GM19351 (cell line): ENCODE measurements around the gene MED14.
"Not testable (repeated sequence)": the region's sequence is repeated elsewhere in the genome, so short reads cannot be mapped to it uniquely, and the experiment has no call there.

Experiments used
- ATAC-seq: cut with Tn5 transposase; IDR thresholded peaks from one replicate; pipeline ENCODE4 v1.9.1; 2021; ENCODE audit warnings: mild to moderate bottlenecking, moderate library complexity; ENCODE audit not compliant: unreplicated experiment

MED14 gene

GRCh38 chrX:40735325-40736169 lies at the start of gene MED14:
MED14 (minus strand) TSS chrX:40735542; CDS start chrX:40735412, 130 bp downstream.
- peak; percentile 90 for ATAC-seq

DNA sequence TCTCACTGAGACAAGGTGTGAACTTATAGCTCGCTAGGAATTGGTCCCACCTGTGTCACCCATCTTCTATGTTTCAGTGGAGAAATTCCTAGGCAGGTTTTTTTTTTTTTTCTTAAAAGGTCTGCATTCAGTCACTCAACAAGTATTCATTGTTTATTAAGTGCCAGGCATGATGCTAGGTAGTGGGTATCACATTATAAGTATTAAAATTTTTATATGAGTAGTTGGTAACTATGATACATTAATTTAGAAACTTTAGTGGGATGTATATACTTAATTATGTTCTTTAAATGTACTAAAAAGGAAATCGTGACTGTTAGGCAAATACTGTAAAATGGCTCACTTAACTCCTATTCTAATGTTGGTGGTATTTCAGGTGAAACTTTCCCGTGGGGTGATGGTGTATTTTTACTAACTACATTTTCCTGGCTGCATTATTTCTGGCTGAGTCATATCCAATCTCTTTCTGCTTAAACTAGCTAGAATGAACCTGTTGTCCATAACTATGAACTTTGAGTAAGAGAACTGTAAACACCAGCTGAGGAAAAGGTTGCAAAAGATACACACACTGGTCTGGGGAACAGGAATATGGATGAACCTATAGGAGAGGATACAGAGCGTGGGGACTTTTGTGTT lies 49.3 kb upstream of the MED14 start:
- ATAC-seq: no peak

DNA sequence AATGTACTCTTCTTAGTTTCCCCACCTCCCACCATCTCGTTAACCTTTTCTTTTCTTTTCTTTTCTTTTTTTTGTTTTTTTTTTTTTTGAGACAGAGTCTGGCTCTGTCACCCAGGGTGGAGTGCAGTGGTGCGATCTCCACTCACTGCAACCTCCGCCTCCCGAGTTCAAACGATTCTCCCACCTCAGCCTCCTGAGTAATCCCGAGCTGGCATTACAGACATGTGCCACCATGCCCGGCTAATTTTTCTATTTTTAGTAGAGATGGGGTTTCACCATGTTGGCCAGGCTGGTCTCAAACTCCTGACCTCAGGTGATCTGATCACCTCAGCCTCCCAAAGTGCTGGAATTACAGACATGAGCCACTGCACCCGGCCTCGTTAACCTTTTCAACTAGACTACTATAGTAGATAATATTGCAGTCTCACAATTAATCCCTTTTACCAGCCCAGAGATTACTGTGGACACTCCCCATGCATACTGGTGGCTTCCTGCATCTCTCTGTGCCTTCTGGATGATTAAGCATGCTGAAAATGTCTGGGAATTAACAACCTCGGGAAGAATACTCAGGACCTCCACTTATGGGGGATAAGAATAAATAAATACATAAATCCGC lies 47.4 kb upstream of the MED14 start:
- not testable (repeated sequence) for ATAC-seq

- no peak for ATAC-seq
These were observed 45.6 kb upstream of the MED14 start for GRCh38 chrX:40780951-40781350.

DNA sequence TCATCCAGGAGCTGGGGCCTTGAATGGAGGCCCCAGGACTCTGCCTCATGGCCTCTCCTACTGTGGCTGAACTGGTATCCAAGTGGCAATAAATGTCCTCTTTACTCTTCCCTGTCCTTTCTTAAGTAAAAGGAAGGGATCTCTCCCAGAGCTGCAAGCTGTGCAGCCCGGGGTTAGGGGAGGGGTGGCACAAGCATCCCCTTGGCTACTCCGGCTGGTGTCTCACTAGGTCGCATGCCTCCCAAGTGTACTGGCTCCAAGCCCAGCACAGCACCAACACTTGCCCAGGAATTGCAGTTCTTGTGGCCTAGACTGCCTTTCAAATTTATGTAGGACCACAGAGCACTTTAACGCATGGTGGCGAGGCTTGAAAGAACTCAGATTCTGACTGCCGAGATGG lies 44.7 kb upstream of the MED14 start:
- no peak for ATAC-seq

GRCh38 chrX:40778861-40779575 lies 43.7 kb upstream of the MED14 start:
- no peak for ATAC-seq

GRCh38 chrX:40773809-40774208 lies 38.5 kb upstream of the MED14 start:
- no peak for ATAC-seq

DNA sequence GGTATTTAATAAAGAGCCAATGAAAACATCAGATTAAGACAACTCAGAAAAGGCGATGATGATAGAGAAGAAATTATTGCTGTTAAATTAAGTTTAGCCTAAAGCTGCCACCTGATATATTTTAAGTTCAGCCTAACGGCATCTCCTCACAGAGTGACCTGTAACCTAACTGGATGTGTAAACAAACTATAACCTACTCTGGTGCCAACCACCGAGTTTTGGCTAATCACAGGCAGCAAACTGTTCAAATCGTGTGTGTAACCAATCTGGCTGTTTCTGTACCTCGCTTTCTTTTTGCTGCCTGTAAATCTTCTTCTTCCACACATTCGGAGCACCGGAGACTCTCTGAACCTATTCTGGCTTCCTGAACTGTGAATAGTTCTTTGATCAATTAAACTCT lies 37.8 kb upstream of the MED14 start:
- ATAC-seq: no peak

GRCh38 chrX:40772290-40772689 lies 36.9 kb upstream of the MED14 start:
- ATAC-seq: no peak

GRCh38 chrX:40761762-40762161 lies 26.4 kb upstream of the MED14 start:
- ATAC-seq: no peak

GRCh38 chrX:40759374-40759773 lies 24.0 kb upstream of the MED14 start:
- ATAC-seq: peak; percentile 50

- no peak for ATAC-seq
These were observed 21.7 kb upstream of the MED14 start for GRCh38 chrX:40757058-40757457.

- no peak for ATAC-seq
These were observed 20.2 kb upstream of the MED14 start for GRCh38 chrX:40755291-40756249.

GRCh38 chrX:40749681-40750494 lies 14.5 kb upstream of the MED14 start:
- peak; percentile 57 for ATAC-seq

DNA sequence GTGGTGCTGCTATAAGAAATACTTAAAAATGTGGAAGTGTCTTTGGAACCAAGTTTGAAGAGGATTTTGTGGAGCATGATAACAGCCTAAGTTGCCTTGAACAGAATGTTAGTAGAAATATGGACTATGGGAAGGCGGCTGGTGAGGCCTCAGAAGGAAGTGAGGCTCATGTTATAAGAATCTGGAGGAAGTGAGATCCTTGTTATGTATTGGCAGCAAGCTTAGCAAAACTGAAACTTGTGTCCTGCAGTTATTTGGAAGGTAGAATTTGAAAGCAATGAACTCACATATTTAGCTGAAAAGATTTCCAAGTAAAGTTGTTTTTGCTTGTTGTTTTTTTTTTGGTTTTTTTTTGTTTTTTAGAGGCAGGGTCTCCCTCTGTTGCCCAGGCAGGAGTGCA lies 13.6 kb upstream of the MED14 start:
- ATAC-seq: no peak

DNA sequence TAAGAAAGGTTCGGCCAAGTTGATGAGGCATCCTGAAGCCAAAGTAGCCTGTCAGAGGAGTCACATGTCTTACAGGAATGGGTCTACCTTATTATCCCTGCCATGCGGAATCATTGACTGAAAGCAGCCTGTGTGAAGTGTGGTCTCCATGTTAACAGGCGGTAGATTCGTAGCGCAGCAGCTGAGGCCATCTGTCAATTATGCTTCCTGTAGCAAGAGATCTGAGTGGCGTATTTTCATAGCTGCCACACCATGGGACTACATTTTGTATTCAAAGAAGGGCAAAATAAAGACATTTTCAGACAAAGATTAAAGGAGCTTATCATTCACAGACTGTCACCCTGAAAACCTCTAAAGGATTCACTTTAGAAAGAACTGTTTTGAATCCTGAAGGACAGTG lies 11.2 kb upstream of the MED14 start:
- no peak for ATAC-seq

DNA sequence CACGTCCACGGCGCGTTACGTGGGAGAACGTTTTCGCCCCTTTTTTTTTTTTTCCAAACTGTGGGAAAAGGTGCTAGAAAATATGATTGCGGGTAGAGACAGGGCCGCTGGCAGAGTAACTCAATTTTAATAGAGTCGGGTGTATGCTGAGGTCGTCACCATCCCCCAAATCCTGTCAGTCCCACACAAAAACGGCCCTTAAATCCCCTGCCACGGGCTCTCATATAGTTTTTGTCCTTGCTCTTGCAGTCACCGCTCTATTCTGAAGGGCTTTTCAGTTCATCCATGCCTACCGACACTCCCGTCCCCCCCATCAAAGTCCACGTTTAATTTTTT lies 796 bp upstream of the MED14 start:
- ATAC-seq: no peak

DNA sequence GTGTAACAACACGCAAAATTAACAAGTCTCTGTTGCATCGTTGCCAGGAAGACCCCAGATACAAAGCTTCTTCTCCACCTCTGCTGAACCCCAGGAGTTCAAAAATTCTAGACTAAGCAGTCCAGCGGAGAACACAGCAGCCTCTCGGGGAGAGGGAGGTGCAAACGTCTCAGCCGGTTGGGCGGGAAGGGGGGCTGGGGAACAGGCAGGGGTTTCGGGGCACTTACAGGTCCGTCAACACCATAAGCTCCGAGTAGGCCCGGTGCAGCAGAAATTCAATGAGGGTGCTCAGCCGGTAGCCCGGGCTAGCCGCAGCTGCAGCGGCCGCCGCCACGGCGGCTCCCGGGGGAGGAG lies 394 bp downstream of the MED14 start:
- peak; percentile 21 for ATAC-seq

DNA sequence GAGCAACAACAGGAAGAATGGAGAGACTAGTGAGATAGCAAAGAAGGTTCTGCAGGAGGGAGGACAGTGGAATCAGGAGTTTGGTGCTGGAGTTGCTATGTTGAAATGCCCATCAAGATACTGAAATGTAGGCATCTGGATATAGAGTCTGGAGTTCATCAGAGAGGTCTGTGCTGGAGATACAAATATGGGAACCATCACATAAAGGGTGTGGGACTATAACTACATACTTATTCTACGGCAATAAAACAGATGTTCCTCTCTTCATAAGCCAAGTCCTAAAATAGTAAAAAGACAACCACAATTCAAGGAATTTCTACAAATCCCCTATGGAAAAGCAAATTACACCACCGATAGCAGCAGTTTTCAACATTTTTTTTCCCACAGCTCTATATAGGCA lies 1.6 kb downstream of the MED14 start:
- no peak for ATAC-seq

GRCh38 chrX:40732499-40732898 lies 2.8 kb downstream of the MED14 start:
- ATAC-seq: not testable (repeated sequence)
